Large intestine (tissue), 3 donors: ENCODE results near the gene PC. TPM values are rescaled to one million over a fixed set of nuclear protein-coding genes. Genes with fewer than 3 reads are reported as not detected.
"Not testable (repeated sequence)": the region's sequence is repeated elsewhere in the genome, so short reads cannot be mapped to it uniquely, and the experiment has no call there.

ENCODE experiments used
- DNase-seq, 2 donors: peaks; one replicate each; pipeline versions ENCODE4 v3.0.0 to v3.0.0-alpha.2; 2013
- H3K27ac ChIP-seq: one replicate; pipeline ENCODE4 v1.5.1; 2013; ENCODE audit warnings: low read length
- H3K27me3 ChIP-seq: 2 replicates; pipeline ENCODE4 v1.6.1; 2013; ENCODE audit warnings: low read length; ENCODE audit not compliant: control insufficient read depth, insufficient read depth
- H3K36me3 ChIP-seq: 2 replicates; pipeline ENCODE4 v1.6.1; 2013; ENCODE audit warnings: low read length; ENCODE audit not compliant: control insufficient read depth, insufficient read depth
- H3K4me1 ChIP-seq: one replicate; pipeline ENCODE4 v1.6.1; 2013; ENCODE audit warnings: low read length; ENCODE audit not compliant: control insufficient read depth, insufficient read depth
- H3K4me3 ChIP-seq: one replicate; pipeline ENCODE4 v1.5.1; 2013; ENCODE audit warnings: low read length
- H3K9me3 ChIP-seq: one replicate; pipeline ENCODE4 v1.6.1; 2013; ENCODE audit warnings: mild to moderate bottlenecking, low read depth, low read length, moderate library complexity; ENCODE audit not compliant: control insufficient read depth
- WGBS: methylation state at CpG from one replicate; pipeline ENCODE4 v1.1.5; 2013; ENCODE audit warnings: low lambda C conversion rate; ENCODE audit not compliant: insufficient coverage; 5-methylcytosine and 5-hydroxymethylcytosine counted together
- polyA plus RNA-seq: library from polyadenylated mRNA; unstranded; fragments of 120-200 nt; gene quantifications from one replicate; pipeline ENCODE4 v1.2.1, GENCODE V29; 2013

Gene PC
- polyA plus RNA-seq, 1 donor = 12.5 TPM

- Histone ChIP-seq H3K4me3 (peak within 1 kb of the TSS; percentile 100), H3K27me3 (no peaks in the 10 kb centered on the region), H3K36me3 (peaks cover 50% of the 10 kb centered on the region), H3K9me3 (no peaks in the 10 kb centered on the region), H3K27ac (peak within 1 kb of the TSS; percentile 100), H3K4me1 (peaks cover 15% of the 10 kb centered on the region)
- WGBS = no CpG with 5 or more reads among the region's 98 CpGs
- peak; percentile 89 to 95 for DNase-seq
These were observed 115.0 kb downstream of the PC start, which contains the start of gene RCE1 for GRCh38 chr11:66842896-66843775. RCE1 (plus strand) TSS chr11:66843441; CDS start chr11:66843456, 15 bp downstream.

- WGBS = no CpG with 5 or more reads among the region's 11 CpGs
- peak overlapping the region; percentile 100 for H3K27ac ChIP-seq
- DNase-seq = no peak
- H3K4me3 ChIP-seq = peak overlapping the region; percentile 100
- H3K4me1 ChIP-seq = peaks cover 15% of the 10 kb centered on the region
- peaks cover 51% of the 10 kb centered on the region for H3K36me3 ChIP-seq
- H3K9me3 ChIP-seq = no peaks in the 10 kb centered on the region
- H3K27me3 ChIP-seq = no peaks in the 10 kb centered on the region
These were observed 115.7 kb downstream of the PC start for GRCh38 chr11:66842501-66842895.

DNA sequence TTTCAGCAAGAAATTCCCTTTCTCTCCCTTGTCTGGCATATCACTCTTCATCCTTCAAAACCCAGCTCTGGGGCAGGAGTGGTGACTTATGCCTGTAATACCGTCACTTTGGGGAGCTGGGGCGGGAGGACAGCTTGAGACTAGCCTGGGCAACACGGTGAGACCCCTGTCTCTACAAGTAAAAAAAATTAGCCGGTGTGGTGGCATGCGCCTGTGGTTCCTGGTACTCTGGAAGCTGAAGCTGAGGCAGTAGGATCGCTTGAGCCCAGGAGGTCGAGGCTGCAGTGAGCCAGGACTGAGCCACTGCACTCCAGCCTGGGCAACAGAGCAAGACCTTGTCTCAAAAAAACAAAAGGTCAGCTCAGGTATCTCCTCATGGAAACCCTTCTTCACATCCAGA, 116.3 kb downstream of the PC start:
- peaks cover 47% of the 10 kb centered on the region for H3K36me3 ChIP-seq
- no peaks in the 10 kb centered on the region for H3K9me3 ChIP-seq
- H3K27me3 ChIP-seq = no peaks in the 10 kb centered on the region
- DNase-seq = no peak
- no peak overlapping the region for H3K27ac ChIP-seq
- peak overlapping the region; percentile 100 for H3K4me3 ChIP-seq
- no CpG with 5 or more reads among the region's 7 CpGs for WGBS
- peaks cover 15% of the 10 kb centered on the region for H3K4me1 ChIP-seq

DNA sequence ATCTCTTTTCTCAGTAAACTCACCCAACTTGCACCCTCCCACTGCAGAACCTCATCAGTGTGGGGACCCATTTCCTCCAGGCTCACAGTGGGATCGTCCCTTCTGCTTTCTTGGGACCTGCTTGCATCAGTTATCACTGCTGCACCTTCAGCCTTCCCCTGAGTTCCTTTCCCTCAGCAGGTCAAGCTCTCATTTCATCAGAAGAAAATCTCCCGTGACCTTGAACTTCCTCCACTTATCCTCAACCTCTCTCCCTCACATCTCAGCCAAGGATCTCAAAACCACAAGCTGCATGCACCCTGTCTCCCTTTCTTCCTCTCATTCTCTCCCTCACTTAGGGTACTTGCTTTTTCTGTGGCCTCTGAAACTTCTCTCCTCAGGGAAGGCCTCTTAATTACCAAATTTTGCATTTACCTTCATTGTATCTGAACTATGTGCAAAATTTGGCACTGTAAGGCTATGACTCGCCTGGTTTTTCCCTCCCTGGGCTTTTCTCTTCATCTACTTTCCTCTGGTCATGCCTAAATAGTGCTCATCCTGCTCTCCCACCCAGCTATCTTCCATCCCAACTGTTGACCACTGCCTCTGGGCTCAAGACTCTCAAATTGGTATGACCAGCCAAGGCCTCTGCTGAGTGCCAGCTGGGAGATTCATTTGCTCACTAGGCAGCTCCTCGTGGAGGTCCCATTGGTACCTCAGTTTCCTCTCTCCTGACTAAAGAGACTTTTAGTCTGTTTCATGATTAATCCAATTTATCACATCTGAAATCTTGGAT, 117.7 kb downstream of the PC start:
- WGBS = 100% methylated on average over 1 of the region's 4 CpGs
- H3K27me3 ChIP-seq = no peaks in the 10 kb centered on the region
- no peak overlapping the region for H3K27ac ChIP-seq
- peaks cover 15% of the 10 kb centered on the region for H3K4me1 ChIP-seq
- peaks cover 34% of the 10 kb centered on the region for H3K36me3 ChIP-seq
- no peak for DNase-seq
- no peaks in the 10 kb centered on the region for H3K9me3 ChIP-seq
- no peak overlapping the region for H3K4me3 ChIP-seq

GRCh38 chr11:66835768-66836405, 122.3 kb downstream of the PC start:
- Histone ChIP-seq H3K4me1 (no peaks in the 10 kb centered on the region), H3K36me3 (peaks cover 25% of the 10 kb centered on the region), H3K4me3 (no peak overlapping the region), H3K9me3 (no peaks in the 10 kb centered on the region), H3K27me3 (no peaks in the 10 kb centered on the region), H3K27ac (no peak overlapping the region)
- 67% methylated on average over 1 of the region's 12 CpGs for WGBS
- no peak for DNase-seq

DNA sequence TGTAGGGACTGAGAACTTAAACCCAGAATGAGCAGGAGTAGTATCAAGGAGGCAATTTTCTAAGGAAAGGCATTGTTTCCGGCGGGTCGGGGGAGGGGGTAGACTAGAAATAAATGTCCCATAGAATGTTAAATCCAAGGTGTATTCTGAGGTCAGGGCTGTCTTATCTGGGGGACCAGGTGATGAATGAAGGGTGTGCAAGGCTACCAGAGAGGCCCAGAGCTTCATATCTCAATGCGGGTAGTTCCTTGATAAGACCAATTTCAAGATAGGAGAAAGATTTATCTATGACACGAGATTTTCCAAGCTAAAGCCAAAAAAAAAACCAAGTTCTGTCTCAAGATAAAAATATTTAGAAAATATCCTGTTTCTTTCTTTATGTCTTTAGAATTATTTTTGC, 123.2 kb downstream of the PC start:
- Histone ChIP-seq H3K9me3 (no peaks in the 10 kb centered on the region), H3K27ac (no peak overlapping the region), H3K4me1 (no peaks in the 10 kb centered on the region), H3K36me3 (peaks cover 19% of the 10 kb centered on the region), H3K27me3 (no peaks in the 10 kb centered on the region), H3K4me3 (no peak overlapping the region)
- 65% methylated on average over 4 of the region's 5 CpGs for WGBS
- DNase-seq = no peak

GRCh38 chr11:66834539-66834845, 123.7 kb downstream of the PC start:
- Histone ChIP-seq H3K27me3 (no peaks in the 10 kb centered on the region), H3K4me3 (no peak overlapping the region), H3K27ac (no peak overlapping the region), H3K9me3 (no peaks in the 10 kb centered on the region), H3K36me3 (peaks cover 15% of the 10 kb centered on the region), H3K4me1 (no peaks in the 10 kb centered on the region)
- WGBS = no CpG with 5 or more reads among the region's 4 CpGs
- DNase-seq = no peak

GRCh38 chr11:66824573-66824972, 133.6 kb downstream of the PC start:
- H3K4me3 ChIP-seq, H3K9me3 ChIP-seq, H3K4me1 ChIP-seq, H3K27me3 ChIP-seq, H3K27ac ChIP-seq, DNase-seq: not testable (repeated sequence)
- no CpG with 5 or more reads among the region's 4 CpGs for WGBS
- peaks cover 11% of the 10 kb centered on the region for H3K36me3 ChIP-seq

- Histone ChIP-seq H3K4me3 (no peak overlapping the region), H3K27me3 (no peaks in the 10 kb centered on the region), H3K36me3 (peaks cover 11% of the 10 kb centered on the region), H3K9me3 (no peaks in the 10 kb centered on the region), H3K27ac (no peak overlapping the region), H3K4me1 (no peaks in the 10 kb centered on the region)
- WGBS = no CpG with 5 or more reads among the region's 4 CpGs
- no peak for DNase-seq
These were observed 134.5 kb downstream of the PC start for GRCh38 chr11:66823700-66824099.

DNA sequence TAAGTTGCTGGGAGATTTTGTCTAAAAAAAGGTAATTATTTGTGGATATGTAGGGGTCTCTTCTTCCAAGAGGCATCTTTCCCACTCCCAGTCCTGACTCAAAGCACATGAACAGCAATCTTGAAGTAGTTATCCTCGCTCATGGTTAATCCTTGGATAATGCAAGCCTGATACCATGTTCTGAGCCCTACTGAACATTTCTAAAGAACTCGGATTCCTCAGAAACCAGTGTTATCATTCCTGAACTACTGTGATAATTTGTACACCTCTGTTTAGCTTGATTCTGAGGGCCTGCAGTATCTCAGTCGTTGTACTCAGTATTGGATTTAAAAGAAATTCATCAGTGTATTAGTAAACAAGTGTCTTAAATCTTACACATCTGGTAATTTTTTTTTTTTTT, 137.3 kb downstream of the PC start:
- H3K4me1 ChIP-seq = no peaks in the 10 kb centered on the region
- 50% methylated on average over 1 of the region's 3 CpGs for WGBS

More for the DNA sequence above, 137.3 kb downstream of the PC start:
- no peak overlapping the region for H3K4me3 ChIP-seq
- no peak for DNase-seq
- H3K27me3 ChIP-seq = no peaks in the 10 kb centered on the region
- no peaks in the 10 kb centered on the region for H3K9me3 ChIP-seq
- H3K36me3 ChIP-seq = peaks cover 11% of the 10 kb centered on the region
- H3K27ac ChIP-seq = no peak overlapping the region
